SU-DHL-6 (cell line): ENCODE results near the gene ACKR2.

Source experiments
- H2AFZ ChIP-seq: fragments of 200-600 bp; sonication (generic); 2 replicates; pipeline ENCODE4 v1.6.1; 2014; ENCODE audit warnings: low read depth, mild to moderate bottlenecking, moderate library complexity, mixed read lengths, antibody characterized with exemption, low read length; ENCODE audit not compliant: severe bottlenecking
- H3F3A ChIP-seq: fragments of 200-600 bp; shearing (Covaris generic); 2 replicates; pipeline ENCODE4 v1.6.0; 2016; ENCODE audit warnings: antibody characterized with exemption, mild to moderate bottlenecking; ENCODE audit not compliant: insufficient read depth
- H3K27ac ChIP-seq: fragments of 200-600 bp; sonication (generic); 2 replicates; pipeline ENCODE4 v1.5.1; 2016; ENCODE audit warnings: low read depth, mild to moderate bottlenecking, low read length, moderate library complexity, mixed read lengths
- H3K27me3 ChIP-seq: fragments of 200-600 bp; sonication (generic), shearing (Covaris generic); 2 replicates; pipeline ENCODE4 v1.6.0; 2014; ENCODE audit warnings: mild to moderate bottlenecking, low read length
- H3K36me3 ChIP-seq: fragments of 200-600 bp; sonication (generic); 2 replicates; pipeline ENCODE4 v1.6.1; 2014; ENCODE audit warnings: mild to moderate bottlenecking, low read length, mixed read lengths
- H3K4me2 ChIP-seq: fragments of 300-600, 200-600 bp; shearing (Covaris generic), sonication (generic); 2 replicates; pipeline ENCODE4 v1.6.0; 2014; ENCODE audit warnings: low read length, low read depth, mild to moderate bottlenecking; ENCODE audit not compliant: poor library complexity, severe bottlenecking
- H3K4me3 ChIP-seq: fragments of 200-600 bp; sonication (generic); 2 replicates; pipeline ENCODE4 v1.5.1; 2014; ENCODE audit warnings: antibody characterized with exemption, low read length, mild to moderate bottlenecking, mixed read lengths; ENCODE audit not compliant: insufficient read depth, poor library complexity, severe bottlenecking
- H3K79me2 ChIP-seq: fragments of 200-600 bp; sonication (generic); 2 replicates; pipeline ENCODE4 v1.6.1; 2014; ENCODE audit warnings: mild to moderate bottlenecking, low read length, moderate library complexity; ENCODE audit not compliant: insufficient read depth
- H3K9ac ChIP-seq: fragments of 200-600 bp; sonication (generic); 2 replicates; pipeline ENCODE4 v1.7.0; 2014; ENCODE audit warnings: mild to moderate bottlenecking, low read length
- H3K9me2 ChIP-seq: fragments of 200-600 bp; sonication (generic); replicated peaks from 2 replicates; pipeline ENCODE4 v1.6.1; 2014; ENCODE audit warnings: low read length; ENCODE audit not compliant: insufficient read depth
- H3K9me3 ChIP-seq: fragments of 200-600 bp; sonication (generic); 2 replicates; pipeline ENCODE4 v1.6.1; 2014; ENCODE audit warnings: low read length, mixed read lengths; ENCODE audit not compliant: insufficient read depth
- H4K20me1 ChIP-seq: fragments of 200-600 bp; sonication (generic); 2 replicates; pipeline ENCODE4 v1.6.1; 2014; ENCODE audit warnings: low read depth, mild to moderate bottlenecking, antibody characterized with exemption, low read length, moderate library complexity, mixed read lengths
- EZH2phosphoT487 ChIP-seq: fragments of 200-600 bp; sonication (generic), shearing (Covaris generic); conservative IDR thresholded peaks from 2 replicates; pipeline ENCODE4 v1.6.1; 2018; ENCODE audit warnings: mild to moderate bottlenecking, antibody characterized with exemption, low read length, moderate library complexity, mixed read lengths
- TF ChIP-seq, protein P1 (sequence below): fragments of 200-600 bp; sonication (generic); IDR thresholded peaks from one replicate; pipeline ENCODE4 v1.5.1; 2017; ENCODE audit warnings: antibody characterized with exemption, mild to moderate bottlenecking, low read length, moderate library complexity; ENCODE audit not compliant: insufficient read depth, poor library complexity, severe bottlenecking

The ACKR2 gene

DNA sequence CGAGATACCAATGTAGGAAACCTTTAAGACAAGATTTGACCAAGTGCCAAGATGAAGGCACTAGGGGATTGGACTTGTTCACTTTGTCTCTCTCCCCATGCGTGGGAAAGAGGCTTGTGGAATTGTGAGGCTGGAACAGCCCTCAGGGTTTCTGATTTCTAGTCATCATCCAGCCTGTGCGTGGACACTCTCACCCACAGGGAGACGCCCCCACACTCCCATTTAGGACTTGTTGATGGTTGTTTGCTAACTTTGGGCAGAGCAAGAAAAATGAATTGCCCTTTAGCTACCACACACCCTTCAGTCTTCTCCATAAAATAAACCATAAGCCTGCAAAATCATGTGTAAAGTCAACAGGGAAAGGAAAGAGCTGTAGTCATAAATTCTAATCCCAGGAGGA is 18.4 kb downstream of the ACKR2 start:
- Histone ChIP-seq H4K20me1 (no peaks in the 10 kb centered on the region), H3F3A (no peaks in the 10 kb centered on the region), H2AFZ (no peak overlapping the region), H3K9me2 (no peaks in the 10 kb centered on the region), H3K9ac (no peak overlapping the region), H3K4me2 (no peak overlapping the region), H3K27me3 (no peaks in the 10 kb centered on the region), H3K36me3 (no peaks in the 10 kb centered on the region), H3K79me2 (no peaks in the 10 kb centered on the region), H3K4me3 (no peak overlapping the region), H3K27ac (no peak overlapping the region), H3K9me3 (no peaks in the 10 kb centered on the region)
- TF ChIP-seq EZH2phosphoT487: no peak
- TF ChIP-seq, protein P1, sequence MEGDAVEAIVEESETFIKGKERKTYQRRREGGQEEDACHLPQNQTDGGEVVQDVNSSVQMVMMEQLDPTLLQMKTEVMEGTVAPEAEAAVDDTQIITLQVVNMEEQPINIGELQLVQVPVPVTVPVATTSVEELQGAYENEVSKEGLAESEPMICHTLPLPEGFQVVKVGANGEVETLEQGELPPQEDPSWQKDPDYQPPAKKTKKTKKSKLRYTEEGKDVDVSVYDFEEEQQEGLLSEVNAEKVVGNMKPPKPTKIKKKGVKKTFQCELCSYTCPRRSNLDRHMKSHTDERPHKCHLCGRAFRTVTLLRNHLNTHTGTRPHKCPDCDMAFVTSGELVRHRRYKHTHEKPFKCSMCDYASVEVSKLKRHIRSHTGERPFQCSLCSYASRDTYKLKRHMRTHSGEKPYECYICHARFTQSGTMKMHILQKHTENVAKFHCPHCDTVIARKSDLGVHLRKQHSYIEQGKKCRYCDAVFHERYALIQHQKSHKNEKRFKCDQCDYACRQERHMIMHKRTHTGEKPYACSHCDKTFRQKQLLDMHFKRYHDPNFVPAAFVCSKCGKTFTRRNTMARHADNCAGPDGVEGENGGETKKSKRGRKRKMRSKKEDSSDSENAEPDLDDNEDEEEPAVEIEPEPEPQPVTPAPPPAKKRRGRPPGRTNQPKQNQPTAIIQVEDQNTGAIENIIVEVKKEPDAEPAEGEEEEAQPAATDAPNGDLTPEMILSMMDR: no peak

DNA sequence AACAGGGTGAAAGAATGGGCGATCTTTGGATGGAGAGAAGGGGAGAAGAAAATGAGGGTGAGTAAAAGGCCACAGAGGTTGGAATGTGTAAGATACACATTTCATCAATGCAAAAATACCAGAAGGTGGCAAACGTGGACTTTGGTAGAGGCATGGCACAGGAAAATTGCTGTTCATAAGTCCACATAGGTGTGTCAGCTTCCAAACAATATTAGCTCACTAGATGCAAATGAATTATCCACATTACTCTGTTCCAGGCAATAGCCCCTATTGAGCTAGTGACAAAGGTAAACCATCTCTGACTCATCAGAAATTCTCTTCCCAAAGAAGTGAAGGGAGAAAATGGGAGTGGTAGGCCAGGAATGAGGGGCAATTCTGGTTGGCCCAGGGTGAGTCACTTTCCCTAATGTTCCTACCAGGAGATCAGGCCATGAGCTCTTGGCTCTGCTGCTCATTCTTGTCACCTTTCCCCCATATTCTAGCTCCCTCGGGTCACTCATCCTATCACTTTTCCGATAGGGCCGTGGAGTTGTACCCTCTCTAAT is 19.9 kb downstream of the ACKR2 start:
- Histone ChIP-seq H3K9ac (no peak overlapping the region), H3K79me2 (no peaks in the 10 kb centered on the region), H3F3A (no peaks in the 10 kb centered on the region), H3K9me3 (no peaks in the 10 kb centered on the region), H3K4me2 (no peak overlapping the region), H2AFZ (no peak overlapping the region), H4K20me1 (no peaks in the 10 kb centered on the region), H3K36me3 (no peaks in the 10 kb centered on the region), H3K27ac (no peak overlapping the region), H3K9me2 (no peaks in the 10 kb centered on the region), H3K4me3 (no peak overlapping the region), H3K27me3 (no peaks in the 10 kb centered on the region)
- TF ChIP-seq, protein P1: no peak
- no peak for TF ChIP-seq EZH2phosphoT487

GRCh38 chr3:42829628-42830436 is 20.6 kb downstream of the ACKR2 start:
- no peak overlapping the region for H3K4me3 ChIP-seq
- no peaks in the 10 kb centered on the region for H3F3A ChIP-seq
- no peaks in the 10 kb centered on the region for H3K9me3 ChIP-seq
- H3K9ac ChIP-seq: no peak overlapping the region
- H3K4me2 ChIP-seq: no peak overlapping the region
- no peaks in the 10 kb centered on the region for H3K9me2 ChIP-seq
- H4K20me1 ChIP-seq: no peaks in the 10 kb centered on the region
- no peaks in the 10 kb centered on the region for H3K36me3 ChIP-seq
- H3K27me3 ChIP-seq: no peaks in the 10 kb centered on the region
- no peak overlapping the region for H2AFZ ChIP-seq
- no peaks in the 10 kb centered on the region for H3K79me2 ChIP-seq
- TF ChIP-seq, protein P1: no peak
- TF ChIP-seq EZH2phosphoT487: no peak
- H3K27ac ChIP-seq: no peak overlapping the region
